ENCODE results near the gene NXN.
"Not testable (repeated sequence)": the region's sequence is repeated elsewhere in the genome, so short reads cannot be mapped to it uniquely, and the experiment has no call there.

GRCh38 chr17:756010-756567, 223.5 kb downstream of the NXN start:
- not testable (repeated sequence) for TF ChIP-seq CTCF (IDR thresholded peaks at IDR 0.05; ENCODE audit: poor library complexity, severe bottlenecking); TAF1 (IDR thresholded peaks at IDR 0.05; ENCODE audit: low read depth); POLR2AphosphoS5 (IDR thresholded peaks at IDR 0.05); EZH2 (IDR thresholded peaks at IDR 0.05; ENCODE audit: borderline replicate concordance, insufficient read depth, low read length, poor library complexity, severe bottlenecking); EP300 (conservative IDR thresholded peaks at IDR 0.05; ENCODE audit: poor library complexity, severe bottlenecking)
